HS-5 (cell line): Measurements from ENCODE around the gene CTNNA1.
"Not testable (repeated sequence)": the region's sequence is repeated elsewhere in the genome, so short reads cannot be mapped to it uniquely, and the experiment has no call there.

Experiments
- DNase-seq: peaks from one replicate; pipeline ENCODE4 v3.0.0-alpha.2; 2012; ENCODE audit warnings: low read depth

CTNNA1 gene

GRCh38 chr5:138760448-138761110 lies 7.4 kb downstream of the CTNNA1 start:
- DNase-seq: no peak

- not testable (repeated sequence) for DNase-seq
Observed at GRCh38 chr5:138761115-138761514, 7.9 kb downstream of the CTNNA1 start.

- DNase-seq: not testable (repeated sequence)
Observed at GRCh38 chr5:138761670-138762069, 8.4 kb downstream of the CTNNA1 start.

- DNase-seq: no peak
Observed at GRCh38 chr5:138762110-138762509, 8.9 kb downstream of the CTNNA1 start.

GRCh38 chr5:138763037-138763778 lies 10.0 kb downstream of the CTNNA1 start:
- no peak for DNase-seq

GRCh38 chr5:138770291-138770690 lies 17.1 kb downstream of the CTNNA1 start:
- DNase-seq: no peak

GRCh38 chr5:138770977-138771376 lies 17.8 kb downstream of the CTNNA1 start:
- DNase-seq: no peak

- no peak for DNase-seq
Observed at GRCh38 chr5:138772986-138773594, 19.9 kb downstream of the CTNNA1 start.

GRCh38 chr5:138773624-138774023 lies 20.4 kb downstream of the CTNNA1 start:
- DNase-seq: not testable (repeated sequence)

- DNase-seq: no peak
Observed at GRCh38 chr5:138775034-138775433, 21.8 kb downstream of the CTNNA1 start.

- DNase-seq: no peak
Observed at GRCh38 chr5:138778234-138778633, 25.0 kb downstream of the CTNNA1 start.

- no peak for DNase-seq
Observed at GRCh38 chr5:138783976-138784375, 30.8 kb downstream of the CTNNA1 start.

GRCh38 chr5:138784590-138784989 lies 31.4 kb downstream of the CTNNA1 start:
- DNase-seq: no peak

GRCh38 chr5:138789771-138790242 lies 36.6 kb downstream of the CTNNA1 start:
- no peak for DNase-seq

GRCh38 chr5:138790684-138791083 lies 37.5 kb downstream of the CTNNA1 start:
- DNase-seq: no peak

- no peak for DNase-seq
Observed at GRCh38 chr5:138792195-138792790, 39.1 kb downstream of the CTNNA1 start.

- DNase-seq: no peak
Observed at GRCh38 chr5:138793575-138793974, 40.4 kb downstream of the CTNNA1 start.

- no peak for DNase-seq
Observed at GRCh38 chr5:138803285-138803684, 50.1 kb downstream of the CTNNA1 start.

- no peak for DNase-seq
Observed at GRCh38 chr5:138803935-138804334, 50.7 kb downstream of the CTNNA1 start.

- DNase-seq: no peak
Observed at GRCh38 chr5:138805096-138805495, 51.9 kb downstream of the CTNNA1 start.

- DNase-seq: no peak
Observed at GRCh38 chr5:138807182-138807581, 54.0 kb downstream of the CTNNA1 start.

- DNase-seq: no peak
Observed at GRCh38 chr5:138809391-138809790, 56.2 kb downstream of the CTNNA1 start.

GRCh38 chr5:138810861-138811260 lies 57.6 kb downstream of the CTNNA1 start:
- DNase-seq: not testable (repeated sequence)
